Measurements from ENCODE around the gene VAV2.

Gene VAV2

GRCh38 chr9:133886563-133887501 lies 105.3 kb downstream of the VAV2 start:
- Histone ChIP-seq H3K9me3 (ENCODE audit: control insufficient read depth, low read length) (no peaks in the 10 kb centered on the region), H3K9ac (ENCODE audit: low read length) (no peak overlapping the region), H3K4me3 (ENCODE audit: low read length) (no peak overlapping the region), H3K27me3 (ENCODE audit: control insufficient read depth, insufficient read depth, low read length) (no peaks in the 10 kb centered on the region), H3K36me3 (ENCODE audit: control insufficient read depth, insufficient read depth, low read length) (no peaks in the 10 kb centered on the region), H3K4me1 (ENCODE audit: control insufficient read depth, insufficient read depth, low read length) (peaks cover 10% of the 10 kb centered on the region)

DNA sequence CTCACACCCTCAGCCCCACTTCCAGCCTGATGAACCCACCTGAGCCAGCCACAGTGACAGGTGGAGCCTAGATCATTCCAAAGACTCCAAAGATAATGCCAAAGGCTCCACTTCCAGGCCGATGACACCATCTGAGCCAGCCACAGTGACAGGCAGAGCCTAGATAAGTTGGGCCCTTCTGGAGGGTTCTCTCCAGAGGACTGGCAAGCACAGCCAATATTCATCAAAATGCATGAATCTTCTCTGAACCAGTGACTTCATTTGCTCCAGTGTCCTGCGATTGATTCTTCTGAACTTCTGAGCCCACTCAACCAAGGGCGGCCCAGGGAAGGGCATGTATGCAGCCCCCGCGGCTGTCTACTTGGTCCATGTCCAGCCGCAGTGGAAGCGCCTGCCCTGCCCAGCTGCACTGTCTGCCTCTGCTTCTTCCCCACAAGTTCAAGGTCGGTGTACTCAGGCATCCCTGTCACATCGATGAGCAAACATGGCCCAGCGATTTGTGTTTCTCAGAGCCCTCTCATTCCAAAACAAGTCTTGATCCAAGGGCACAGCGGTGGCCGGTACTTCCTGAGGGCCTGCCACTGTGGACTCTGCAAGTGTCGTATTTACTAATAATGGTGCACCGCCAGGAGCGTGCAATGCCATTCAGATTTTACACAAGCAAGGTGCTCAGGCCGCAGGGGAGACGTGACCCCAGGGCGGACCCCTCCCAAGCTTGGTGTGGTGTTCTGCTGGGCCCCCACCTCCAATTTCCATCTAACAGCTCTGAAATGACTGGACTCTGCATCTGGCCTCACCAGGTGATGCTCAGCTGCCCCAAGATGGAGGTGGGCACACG lies 107.0 kb downstream of the VAV2 start:
- Histone ChIP-seq H3K36me3 (ENCODE audit: control insufficient read depth, insufficient read depth, low read length) (no peaks in the 10 kb centered on the region), H3K9me3 (ENCODE audit: control insufficient read depth, low read length) (no peaks in the 10 kb centered on the region), H3K4me3 (ENCODE audit: low read length) (no peak overlapping the region), H3K27me3 (ENCODE audit: control insufficient read depth, insufficient read depth, low read length) (no peaks in the 10 kb centered on the region), H3K9ac (ENCODE audit: low read length) (no peak overlapping the region), H3K4me1 (ENCODE audit: control insufficient read depth, insufficient read depth, low read length) (peaks cover 17% of the 10 kb centered on the region)

- Histone ChIP-seq H3K4me3 (ENCODE audit: low read length) (no peak overlapping the region), H3K36me3 (ENCODE audit: control insufficient read depth, insufficient read depth, low read length) (no peaks in the 10 kb centered on the region), H3K9ac (ENCODE audit: low read length) (no peak overlapping the region), H3K4me1 (ENCODE audit: control insufficient read depth, insufficient read depth, low read length) (peaks cover 8% of the 10 kb centered on the region), H3K9me3 (ENCODE audit: control insufficient read depth, low read length) (no peaks in the 10 kb centered on the region), H3K27me3 (ENCODE audit: control insufficient read depth, insufficient read depth, low read length) (no peaks in the 10 kb centered on the region)
Observed at GRCh38 chr9:133882849-133883755, 109.0 kb downstream of the VAV2 start.

GRCh38 chr9:133881671-133882381 lies 110.3 kb downstream of the VAV2 start:
- Histone ChIP-seq H3K4me1 (ENCODE audit: control insufficient read depth, insufficient read depth, low read length) (peaks cover 8% of the 10 kb centered on the region), H3K9ac (ENCODE audit: low read length) (no peak overlapping the region), H3K27me3 (ENCODE audit: control insufficient read depth, insufficient read depth, low read length) (no peaks in the 10 kb centered on the region), H3K36me3 (ENCODE audit: control insufficient read depth, insufficient read depth, low read length) (no peaks in the 10 kb centered on the region), H3K9me3 (ENCODE audit: control insufficient read depth, low read length) (no peaks in the 10 kb centered on the region), H3K4me3 (ENCODE audit: low read length) (no peak overlapping the region)

DNA sequence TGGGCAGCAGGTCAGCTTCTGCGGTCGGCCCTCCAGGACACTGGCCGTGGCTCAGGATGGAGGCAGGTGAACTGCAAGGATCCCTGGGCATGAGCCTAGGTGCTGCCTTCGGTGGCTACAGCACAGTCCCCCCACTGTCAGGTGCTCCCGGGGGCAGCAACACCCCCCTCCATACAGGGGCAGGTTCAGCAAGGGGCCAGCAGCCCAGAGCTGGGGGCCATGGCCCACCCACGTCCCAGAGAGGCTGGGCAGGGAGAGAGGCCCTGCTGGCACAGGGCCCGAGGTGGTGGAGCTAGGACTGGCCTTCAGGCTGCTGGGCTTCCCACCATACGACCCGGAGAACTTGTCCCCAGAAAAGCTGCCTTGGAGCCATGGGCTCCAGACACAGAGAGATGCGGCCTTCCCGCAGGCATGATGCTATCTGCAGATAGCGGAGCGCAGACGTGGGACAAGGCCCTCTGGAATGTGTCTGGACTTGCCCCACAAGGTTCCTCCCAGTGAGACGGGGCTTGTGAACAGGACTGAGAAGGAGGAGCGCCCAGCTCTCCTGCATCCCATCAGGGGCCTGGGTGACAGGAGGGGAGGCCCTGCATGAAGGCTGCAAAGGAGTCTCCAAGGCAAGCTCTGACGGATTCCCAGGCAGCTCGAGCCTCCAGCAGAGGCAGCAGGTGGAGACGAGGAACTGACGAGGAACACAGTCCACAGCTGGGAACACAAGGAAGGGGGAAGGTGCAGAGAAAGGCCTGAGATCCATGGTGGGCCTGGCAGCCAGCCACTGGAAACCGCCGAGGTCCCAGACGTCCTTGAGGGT lies 111.1 kb downstream of the VAV2 start:
- Histone ChIP-seq H3K9me3 (ENCODE audit: control insufficient read depth, low read length) (no peaks in the 10 kb centered on the region), H3K9ac (ENCODE audit: low read length) (no peak overlapping the region), H3K4me3 (ENCODE audit: low read length) (no peak overlapping the region), H3K27me3 (ENCODE audit: control insufficient read depth, insufficient read depth, low read length) (no peaks in the 10 kb centered on the region), H3K36me3 (ENCODE audit: control insufficient read depth, insufficient read depth, low read length) (no peaks in the 10 kb centered on the region), H3K4me1 (ENCODE audit: control insufficient read depth, insufficient read depth, low read length) (peaks cover 8% of the 10 kb centered on the region)

- no peaks in the 10 kb centered on the region for H3K9me3 ChIP-seq (ENCODE audit: control insufficient read depth, low read length)
- no peak overlapping the region for H3K4me3 ChIP-seq (ENCODE audit: low read length)
- H3K36me3 ChIP-seq (ENCODE audit: control insufficient read depth, insufficient read depth, low read length): no peaks in the 10 kb centered on the region
- H3K9ac ChIP-seq (ENCODE audit: low read length): no peak overlapping the region
- no peaks in the 10 kb centered on the region for H3K27me3 ChIP-seq (ENCODE audit: control insufficient read depth, insufficient read depth, low read length)
- H3K4me1 ChIP-seq (ENCODE audit: control insufficient read depth, insufficient read depth, low read length): peaks cover 8% of the 10 kb centered on the region
Observed at GRCh38 chr9:133880136-133880535, 112.0 kb downstream of the VAV2 start.

DNA sequence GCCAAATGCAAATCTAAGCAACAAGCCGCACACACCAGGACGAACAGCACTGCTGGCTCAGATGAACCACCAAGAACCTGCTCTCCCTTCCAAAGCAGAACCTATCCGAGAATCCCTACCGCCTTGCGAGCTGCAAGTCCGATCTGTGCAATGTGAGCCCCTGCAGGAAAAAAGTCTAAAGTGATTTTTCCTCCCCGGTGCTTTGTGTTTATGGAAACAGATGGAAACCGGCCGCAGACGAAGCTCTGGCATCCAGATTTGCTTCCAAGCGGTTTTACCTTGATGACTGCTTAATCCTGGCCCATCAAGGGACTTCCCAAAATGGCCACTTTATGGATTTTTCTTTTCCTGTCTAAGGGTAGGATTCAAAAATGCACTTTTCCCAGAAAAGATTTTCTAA lies 112.5 kb downstream of the VAV2 start:
- no peak overlapping the region for H3K4me3 ChIP-seq (ENCODE audit: low read length)
- no peaks in the 10 kb centered on the region for H3K36me3 ChIP-seq (ENCODE audit: control insufficient read depth, insufficient read depth, low read length)
- no peak overlapping the region for H3K9ac ChIP-seq (ENCODE audit: low read length)
- peaks cover 8% of the 10 kb centered on the region for H3K4me1 ChIP-seq (ENCODE audit: control insufficient read depth, insufficient read depth, low read length)
- H3K9me3 ChIP-seq (ENCODE audit: control insufficient read depth, low read length): no peaks in the 10 kb centered on the region
- no peaks in the 10 kb centered on the region for H3K27me3 ChIP-seq (ENCODE audit: control insufficient read depth, insufficient read depth, low read length)

DNA sequence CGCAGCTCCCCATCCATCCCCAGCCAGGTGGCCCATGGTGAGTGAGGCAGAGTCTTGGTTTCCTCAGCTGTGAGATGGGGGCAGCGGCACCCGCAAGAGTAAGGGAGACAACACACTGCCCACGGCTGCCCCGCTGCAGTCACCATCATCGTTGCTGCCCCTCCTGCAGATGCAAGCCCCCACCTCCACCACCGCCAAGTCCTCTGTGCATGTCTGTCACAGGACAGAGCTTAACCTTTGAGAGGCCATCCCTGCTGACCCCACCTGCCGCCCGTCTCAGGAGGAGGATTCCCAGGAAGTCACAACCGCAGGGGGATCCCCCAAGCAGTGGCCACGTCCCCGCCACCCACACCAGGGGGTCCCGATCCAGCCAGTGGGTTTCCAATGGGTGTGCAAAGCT lies 113.7 kb downstream of the VAV2 start:
- Histone ChIP-seq H3K4me1 (ENCODE audit: control insufficient read depth, insufficient read depth, low read length) (peaks cover 8% of the 10 kb centered on the region), H3K9me3 (ENCODE audit: control insufficient read depth, low read length) (no peaks in the 10 kb centered on the region), H3K4me3 (ENCODE audit: low read length) (no peak overlapping the region), H3K27me3 (ENCODE audit: control insufficient read depth, insufficient read depth, low read length) (no peaks in the 10 kb centered on the region), H3K9ac (ENCODE audit: low read length) (no peak overlapping the region), H3K36me3 (ENCODE audit: control insufficient read depth, insufficient read depth, low read length) (no peaks in the 10 kb centered on the region)

DNA sequence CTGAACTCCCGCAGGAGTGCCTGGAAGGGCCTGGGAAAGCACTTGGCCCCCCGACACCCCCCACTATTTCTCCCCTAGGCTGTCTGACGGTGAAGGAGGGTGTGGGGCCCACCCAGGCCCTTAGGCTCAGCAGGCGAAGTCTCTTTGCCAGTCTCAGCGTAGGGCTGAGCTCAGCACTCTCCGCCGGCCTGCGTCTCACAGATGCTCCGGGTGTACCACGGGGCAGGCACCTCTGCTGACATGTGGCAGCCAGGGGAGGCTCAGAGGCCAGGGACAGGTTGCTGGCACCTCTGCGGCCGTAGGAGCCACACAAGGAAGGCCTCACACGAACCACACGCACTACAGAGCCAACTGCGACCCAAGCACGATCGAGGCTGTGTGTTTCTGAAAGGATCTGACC lies 114.2 kb downstream of the VAV2 start:
- H3K27me3 ChIP-seq (ENCODE audit: control insufficient read depth, insufficient read depth, low read length): no peaks in the 10 kb centered on the region
- peaks cover 8% of the 10 kb centered on the region for H3K4me1 ChIP-seq (ENCODE audit: control insufficient read depth, insufficient read depth, low read length)
- no peak overlapping the region for H3K4me3 ChIP-seq (ENCODE audit: low read length)
- no peaks in the 10 kb centered on the region for H3K36me3 ChIP-seq (ENCODE audit: control insufficient read depth, insufficient read depth, low read length)
- H3K9me3 ChIP-seq (ENCODE audit: control insufficient read depth, low read length): no peaks in the 10 kb centered on the region
- H3K9ac ChIP-seq (ENCODE audit: low read length): no peak overlapping the region

DNA sequence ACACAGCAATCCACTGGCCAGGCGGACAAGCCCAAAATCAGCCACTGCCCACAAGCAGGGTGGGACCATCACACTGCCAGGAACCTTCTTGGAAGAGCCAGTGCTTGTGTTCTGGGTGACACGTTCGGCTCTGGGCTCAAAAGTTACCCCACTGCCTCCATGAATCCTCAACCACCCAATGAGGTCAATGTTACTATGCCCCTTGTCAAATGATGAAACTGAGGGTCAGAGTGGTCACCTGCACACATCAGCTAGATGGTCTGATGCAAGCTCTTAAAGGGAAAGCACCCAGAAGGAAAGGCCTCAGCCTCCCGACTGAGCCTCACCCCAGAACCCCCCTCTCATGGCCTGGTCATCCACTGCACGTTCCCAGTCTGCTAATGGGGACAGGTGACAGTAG lies 114.8 kb downstream of the VAV2 start:
- Histone ChIP-seq H3K4me1 (ENCODE audit: control insufficient read depth, insufficient read depth, low read length) (peaks cover 8% of the 10 kb centered on the region), H3K27me3 (ENCODE audit: control insufficient read depth, insufficient read depth, low read length) (no peaks in the 10 kb centered on the region), H3K36me3 (ENCODE audit: control insufficient read depth, insufficient read depth, low read length) (no peaks in the 10 kb centered on the region), H3K9ac (ENCODE audit: low read length) (no peak overlapping the region), H3K9me3 (ENCODE audit: control insufficient read depth, low read length) (no peaks in the 10 kb centered on the region), H3K4me3 (ENCODE audit: low read length) (no peak overlapping the region)

Measured in mucosa of stomach (tissue), 1 donor.